Caki2 (cell line): ENCODE data around the gene AGPS. TPM values are rescaled to one million over a fixed set of nuclear protein-coding genes. Genes with fewer than 3 reads are reported as not detected.

Experiments
- DNase-seq: peaks from one replicate; pipeline ENCODE4 v3.0.0-alpha.2; 2015; ENCODE audit warnings: low read depth
- in situ Hi-C: cut with HindIII; loops from 2 replicates; pipeline ENCODE4 v1.10.0; 2016; ENCODE audit warnings: low sequenced_read_pairs, low pct_unique_long_range_greater_than_20kb, mixed read lengths
- total RNA-seq: library from RNA; depleted of rRNA; stranded (reverse); fragments of >200 nt; shearing (Covaris generic); gene quantifications from 2 replicates; pipeline ENCODE4 v1.2.3, GENCODE V29; 2014; ENCODE audit warnings: low replicate concordance

AGPS gene
- total RNA-seq, 1 experiment from 2014 or later, result 26.8 TPM

DNA sequence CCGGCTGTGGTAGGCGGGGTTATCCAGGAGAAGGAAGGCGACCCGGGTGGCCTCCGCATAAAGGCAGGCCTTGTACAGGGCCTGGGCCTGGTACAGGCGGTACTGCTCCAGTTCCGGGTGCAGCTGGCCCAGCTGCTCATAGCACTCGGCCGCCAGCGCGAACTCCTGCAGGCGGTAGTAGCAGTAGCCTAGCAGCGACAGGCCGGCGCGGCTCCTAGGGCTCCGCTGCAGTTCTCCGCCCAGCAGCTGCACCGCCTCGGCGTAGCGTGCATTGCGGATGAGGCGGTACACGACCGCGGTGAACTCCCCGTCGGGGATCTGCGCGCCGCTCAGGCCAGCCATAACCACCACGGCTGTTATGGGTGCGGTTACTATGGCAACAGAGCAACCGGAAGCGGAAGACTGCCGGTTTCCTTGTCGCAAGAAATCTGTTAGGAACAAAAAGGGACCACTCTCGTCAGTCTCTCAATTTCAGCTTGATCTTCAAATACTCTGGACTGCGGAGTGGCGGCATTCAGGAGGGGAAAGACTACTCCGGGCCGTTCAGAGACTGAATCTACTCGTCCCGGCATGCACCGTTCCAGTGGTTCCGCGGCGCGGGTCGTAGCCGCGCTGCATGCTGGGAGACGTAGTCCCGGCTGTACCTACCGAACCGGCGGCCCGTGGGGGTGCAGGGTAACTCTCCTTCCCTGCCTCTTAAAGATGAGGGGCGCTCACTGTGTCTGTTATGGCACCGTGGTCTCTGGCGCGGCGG lies 160.0 kb downstream of the AGPS start:
- in situ Hi-C loops, result no loop called here
- DNase-seq, result peak; percentile 93

DNA sequence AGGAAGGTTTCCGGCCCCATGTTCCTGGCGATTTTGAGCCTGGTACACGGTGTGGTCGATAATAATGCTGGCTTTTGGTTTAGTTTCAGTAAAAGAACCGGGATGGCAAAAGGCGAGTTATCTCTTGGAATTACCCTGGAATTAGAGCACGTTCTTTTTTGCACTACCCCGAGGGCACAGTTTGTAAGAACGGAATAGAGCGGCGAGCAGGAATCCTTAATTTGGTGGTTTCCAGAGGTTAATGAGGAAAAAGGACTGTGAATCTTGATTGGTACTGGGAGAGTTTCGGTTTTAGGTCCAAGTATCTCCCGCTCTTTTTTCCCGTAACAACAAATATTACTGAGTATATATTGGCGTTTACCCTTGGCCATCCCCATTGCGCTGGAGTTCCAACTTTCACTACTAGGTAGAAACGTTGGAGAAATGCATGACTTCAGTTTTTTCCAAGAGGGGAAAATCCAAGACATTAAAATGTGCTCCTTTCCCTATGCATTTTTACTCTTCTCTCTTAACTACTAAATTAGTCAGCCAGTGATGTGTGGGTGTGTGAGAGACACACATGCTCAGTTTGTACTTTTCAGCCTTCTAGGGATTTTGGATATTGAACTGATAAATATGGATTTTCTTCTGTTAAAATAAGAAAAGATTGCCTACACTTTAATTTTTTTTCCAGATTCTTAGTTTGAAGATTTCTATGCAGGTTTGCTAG lies 160.8 kb downstream of the AGPS start:
- DNase-seq, result no peak

DNA sequence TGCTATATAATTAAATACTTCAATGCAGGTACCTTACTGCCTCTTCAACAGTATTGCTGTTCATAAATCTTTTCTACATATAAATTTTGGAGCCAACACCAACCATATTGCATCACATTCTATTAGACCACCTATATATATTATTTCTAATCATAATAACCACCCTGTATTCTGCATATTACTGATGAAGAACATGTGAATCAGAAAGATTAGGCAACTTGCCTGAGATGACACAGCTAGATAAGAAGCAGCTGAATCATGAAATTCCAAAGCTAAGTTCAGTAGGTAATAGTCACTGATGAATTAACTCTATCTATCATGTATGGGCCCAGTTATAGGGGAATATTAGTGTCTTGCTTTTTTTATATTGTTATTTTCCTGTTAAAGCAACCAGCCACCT lies 161.8 kb downstream of the AGPS start:
- DNase-seq, result no peak
- in situ Hi-C loops, result no loop called here

More for the DNA sequence above, 160.8 kb downstream of the AGPS start:
- in situ Hi-C loops, result no loop called here

DNA sequence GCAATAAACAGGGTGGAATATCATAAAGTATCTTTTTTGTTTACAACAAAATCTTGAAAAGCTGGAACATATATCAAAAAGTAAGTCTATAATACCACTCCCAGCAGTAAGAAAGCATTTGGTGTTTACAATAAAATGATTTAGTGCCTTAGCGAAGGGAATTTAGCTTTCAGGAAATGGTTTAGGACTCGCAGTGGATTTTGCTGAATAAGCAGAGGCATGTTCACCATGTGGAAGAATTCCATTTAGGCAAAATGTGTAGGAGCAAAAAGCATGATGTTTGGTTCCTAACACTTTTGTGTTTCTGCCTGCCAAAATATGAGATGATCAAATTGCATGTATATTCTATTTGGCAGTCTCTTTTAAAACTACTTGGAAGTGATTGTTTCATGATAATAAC lies 163.6 kb downstream of the AGPS start:
- DNase-seq, result no peak
- in situ Hi-C loops, result no loop called here

DNA sequence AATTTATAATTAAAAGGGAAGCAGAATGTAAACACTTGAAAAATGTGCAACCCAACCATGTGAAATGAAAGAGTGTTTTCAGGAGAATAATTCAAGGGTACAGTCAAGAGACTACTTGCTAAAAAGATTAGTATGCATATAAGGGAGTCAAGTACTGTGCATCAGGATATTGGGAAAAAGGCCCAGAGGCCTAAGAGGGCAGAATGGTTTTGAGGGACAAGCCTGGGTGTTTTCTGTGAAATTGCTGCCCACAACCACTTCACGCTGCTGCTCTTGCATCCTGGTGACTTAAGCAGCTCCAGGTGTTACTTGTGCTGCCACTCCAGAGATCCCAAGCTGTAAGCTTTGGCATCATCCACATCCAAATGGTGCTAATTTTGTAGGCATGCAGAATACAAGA lies 165.2 kb downstream of the AGPS start:
- in situ Hi-C loops, result no loop called here
- no peak for DNase-seq

DNA sequence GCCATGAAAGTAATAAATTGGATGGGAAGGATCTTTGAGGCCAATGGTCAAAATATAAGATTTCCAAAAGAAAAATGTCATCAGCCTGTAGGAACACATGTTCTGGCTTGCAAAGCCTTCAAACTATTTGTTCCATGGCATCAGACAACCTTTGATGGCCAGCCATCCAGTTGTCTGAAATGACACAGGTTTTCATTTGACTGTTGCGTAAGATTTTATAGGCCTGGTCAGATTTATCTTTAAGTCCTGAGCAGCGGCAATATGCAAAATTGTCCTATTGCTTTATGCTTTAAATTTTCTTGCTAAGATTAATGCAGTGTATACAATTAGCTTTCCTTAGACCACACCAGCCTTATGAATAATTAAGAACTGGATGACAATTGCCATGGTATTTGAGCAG lies 167.1 kb downstream of the AGPS start:
- no peak for DNase-seq
- in situ Hi-C loops, result no loop called here

DNA sequence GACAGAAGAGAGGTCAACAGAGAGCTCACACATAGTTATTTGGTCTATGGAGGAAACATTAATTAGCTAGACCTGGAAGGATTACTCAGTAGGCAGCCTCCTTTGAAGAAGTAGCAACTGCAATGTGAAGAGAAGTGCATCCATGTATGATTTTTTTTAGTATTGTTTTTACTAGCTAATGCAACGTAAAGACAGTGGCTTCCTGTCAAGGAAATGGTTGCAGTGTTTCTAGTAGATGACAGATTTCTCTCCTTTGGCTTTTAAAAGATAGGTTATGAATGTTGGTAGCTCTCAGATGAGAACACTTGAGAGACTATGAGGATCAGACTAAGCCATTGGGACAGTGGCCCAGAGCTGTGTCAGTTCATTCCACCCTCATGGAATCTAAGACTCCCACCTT lies 175.8 kb downstream of the AGPS start:
- in situ Hi-C loops, result no loop called here
- DNase-seq, result no peak

DNA sequence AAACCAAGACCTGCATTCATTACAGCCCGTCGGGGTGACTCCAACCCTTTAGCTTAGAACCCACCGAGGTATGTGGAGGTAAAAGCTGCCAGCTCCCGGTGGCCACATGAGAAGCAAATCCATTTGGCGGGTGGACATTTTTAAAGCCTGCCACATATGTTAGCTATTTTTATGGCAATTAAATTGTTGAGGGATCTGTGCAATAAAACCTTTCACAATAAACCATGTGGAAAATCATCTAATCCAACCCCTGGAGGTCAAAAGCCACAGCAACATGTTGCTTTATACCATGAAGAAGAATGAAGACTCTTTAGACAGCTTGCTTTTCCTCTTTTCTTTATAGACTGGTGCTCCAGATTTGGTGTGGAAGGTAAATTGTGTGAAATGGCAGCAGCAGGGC lies 176.3 kb downstream of the AGPS start:
- no peak for DNase-seq
- in situ Hi-C loops, result no loop called here

DNA sequence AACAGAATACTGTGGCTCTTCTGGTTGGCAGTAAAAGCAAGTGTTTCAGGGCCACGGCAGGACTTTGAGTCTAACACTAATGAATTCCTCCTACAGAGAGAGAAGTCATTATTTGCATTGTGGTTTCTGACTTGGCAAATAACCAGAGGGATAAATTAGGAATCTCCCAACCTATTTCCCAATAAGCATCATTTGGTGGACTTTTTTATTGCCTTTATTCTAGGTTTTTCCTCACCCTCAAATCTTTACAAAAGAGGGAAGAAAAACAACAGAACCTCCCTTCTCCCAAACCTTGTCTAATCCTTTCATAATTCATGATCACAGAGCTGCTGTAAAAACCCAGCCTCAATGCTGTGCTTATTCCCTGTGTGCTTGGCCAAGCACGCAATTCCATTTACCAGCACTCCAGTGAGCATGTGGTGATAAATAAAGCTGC lies 179.7 kb downstream of the AGPS start:
- in situ Hi-C loops, result no loop called here
- DNase-seq, result peak; percentile 64

DNA sequence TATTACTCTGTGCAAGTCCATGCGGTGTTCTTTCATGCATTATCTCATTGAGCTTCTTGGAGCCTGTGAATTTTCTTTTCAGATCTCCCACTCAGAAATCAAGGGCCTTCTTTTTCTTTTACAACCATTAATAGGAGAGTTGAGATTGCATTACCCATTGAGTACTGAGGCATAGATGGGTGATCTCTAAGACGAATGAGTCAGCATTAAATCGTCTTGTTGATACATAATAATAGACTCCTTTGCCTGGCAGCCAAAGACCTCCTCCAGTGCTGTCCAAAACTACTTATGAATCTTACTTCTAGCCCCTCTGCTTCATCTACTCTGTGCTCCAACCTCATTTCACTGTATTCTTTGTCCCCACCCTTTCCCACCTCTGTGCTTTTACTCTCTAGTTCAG lies 180.5 kb downstream of the AGPS start:
- in situ Hi-C loops, result no loop called here

DNA sequence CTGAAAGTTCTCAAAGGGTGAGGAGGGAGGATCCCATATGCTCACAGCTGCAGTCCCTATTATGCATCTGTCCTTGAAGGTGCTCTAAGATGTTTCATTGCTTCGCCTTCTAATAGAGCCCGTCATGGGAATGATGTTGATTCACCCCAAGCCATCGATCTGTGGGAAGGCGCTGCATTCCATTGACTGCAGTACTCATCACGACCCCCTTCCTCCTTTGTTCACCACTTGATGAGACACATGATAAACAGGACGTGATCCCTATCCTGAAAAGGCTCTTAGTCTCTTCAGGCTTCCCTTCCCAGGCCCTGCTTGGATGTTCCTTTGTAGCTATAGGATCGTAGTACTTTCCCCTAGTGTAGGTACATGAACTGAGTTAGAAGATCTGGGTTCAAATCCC lies 181.8 kb downstream of the AGPS start:
- DNase-seq, result no peak
- in situ Hi-C loops, result no loop called here

More for the DNA sequence above, 180.5 kb downstream of the AGPS start:
- DNase-seq, result peak; percentile 50

DNA sequence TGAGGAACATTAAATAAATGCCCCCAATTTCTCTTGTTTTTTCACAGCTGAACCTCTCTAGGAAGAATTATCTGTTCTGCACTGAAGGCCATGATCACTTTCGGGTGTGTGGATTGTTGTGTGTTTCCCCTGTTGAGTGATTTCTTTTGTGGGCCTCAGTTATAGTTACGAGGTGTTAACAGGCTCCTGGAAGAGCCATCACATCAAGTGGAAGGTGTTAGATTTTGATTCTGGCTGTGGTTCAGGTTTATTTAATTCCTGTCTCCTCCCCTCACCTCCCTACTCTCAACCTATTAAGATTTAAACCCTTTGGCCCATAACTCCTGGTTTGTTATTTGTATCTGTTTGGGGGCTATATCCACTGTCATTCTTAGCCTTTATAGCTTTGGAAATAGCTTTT lies 182.8 kb downstream of the AGPS start:
- in situ Hi-C loops, result no loop called here
- DNase-seq, result no peak

DNA sequence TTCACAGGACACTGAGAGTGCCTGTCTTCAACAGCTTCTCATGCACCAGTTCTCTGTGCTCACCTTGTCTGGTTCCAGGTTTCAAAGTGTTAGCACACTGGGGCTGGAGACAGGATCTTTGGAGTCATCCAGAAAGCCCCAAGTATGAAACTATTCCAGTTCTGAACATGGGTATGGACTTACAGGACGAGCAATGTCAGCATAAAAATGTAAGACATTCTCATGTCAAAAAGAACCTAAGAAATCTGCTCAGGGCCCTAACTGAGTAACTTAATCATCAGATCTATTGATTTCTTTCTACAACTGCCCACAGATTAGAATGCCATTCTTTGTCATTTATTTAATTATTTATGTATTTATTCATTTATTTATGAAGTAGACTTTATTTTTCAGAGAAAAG lies 184.5 kb downstream of the AGPS start:
- no peak for DNase-seq
- in situ Hi-C loops, result no loop called here

DNA sequence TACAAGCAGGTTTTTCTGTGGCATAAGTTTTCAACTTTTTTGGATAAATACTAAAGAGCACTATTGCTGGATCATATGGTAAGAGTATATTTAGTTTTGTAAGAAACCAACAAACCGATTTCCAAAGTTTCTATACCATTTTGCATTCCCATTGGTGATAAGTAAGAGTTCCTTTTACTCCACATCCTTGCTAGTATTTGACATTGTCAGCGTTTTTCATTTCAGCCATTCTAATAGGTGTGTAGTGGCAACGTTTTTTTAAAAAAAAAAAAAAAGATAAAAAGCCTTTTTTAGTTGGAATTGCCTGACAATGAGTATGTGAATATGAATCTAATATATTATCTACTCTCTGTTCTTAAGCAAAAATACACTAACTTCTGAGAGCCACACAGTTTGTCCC lies 185.9 kb downstream of the AGPS start:
- in situ Hi-C loops, result no loop called here
- DNase-seq, result no peak

DNA sequence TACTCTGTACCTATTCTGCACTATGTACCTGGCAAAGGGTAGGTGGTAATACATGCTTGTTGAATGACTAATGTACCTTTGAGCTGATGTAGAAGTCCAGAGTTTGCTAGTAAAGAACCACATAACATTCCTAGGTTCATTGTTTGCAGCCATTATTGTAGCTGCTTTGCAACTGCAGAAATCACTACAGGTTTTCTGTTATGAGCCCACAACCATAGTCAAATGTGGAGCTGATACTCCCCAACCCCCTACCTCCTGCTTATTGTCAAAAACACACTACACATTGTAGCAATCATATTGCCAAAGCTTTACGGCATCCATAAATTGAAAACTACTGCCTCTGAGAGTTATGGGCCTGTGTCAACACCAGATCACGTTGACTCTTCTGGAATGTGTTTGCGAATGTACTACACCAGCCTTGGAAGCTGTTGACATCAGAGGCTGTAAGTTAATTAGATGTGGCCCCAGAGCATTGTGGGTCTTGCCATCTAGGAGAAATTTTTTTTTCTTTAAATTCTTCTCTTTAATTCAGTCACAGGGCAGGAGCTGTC lies 187.0 kb downstream of the AGPS start:
- no peak for DNase-seq
- in situ Hi-C loops, result no loop called here

DNA sequence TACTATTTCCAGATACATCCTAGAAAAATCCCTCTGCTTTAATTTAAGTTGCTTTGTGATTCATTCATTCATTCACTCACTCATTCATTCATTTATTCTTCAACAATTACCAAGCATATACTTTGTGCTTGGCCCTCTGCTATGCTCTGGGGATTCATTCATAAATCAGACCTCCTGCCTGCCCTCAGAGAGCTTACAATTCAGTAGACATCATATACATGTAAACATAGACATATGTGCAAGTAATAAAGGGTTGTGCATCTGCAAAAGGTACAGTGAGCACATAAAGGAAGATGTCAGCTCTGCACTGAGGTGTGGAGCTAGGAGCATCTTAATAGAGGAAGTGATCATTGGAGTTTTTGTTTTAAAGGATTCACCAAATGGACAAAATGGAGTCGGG lies 189.4 kb downstream of the AGPS start:
- DNase-seq, result no peak
- in situ Hi-C loops, result no loop called here

DNA sequence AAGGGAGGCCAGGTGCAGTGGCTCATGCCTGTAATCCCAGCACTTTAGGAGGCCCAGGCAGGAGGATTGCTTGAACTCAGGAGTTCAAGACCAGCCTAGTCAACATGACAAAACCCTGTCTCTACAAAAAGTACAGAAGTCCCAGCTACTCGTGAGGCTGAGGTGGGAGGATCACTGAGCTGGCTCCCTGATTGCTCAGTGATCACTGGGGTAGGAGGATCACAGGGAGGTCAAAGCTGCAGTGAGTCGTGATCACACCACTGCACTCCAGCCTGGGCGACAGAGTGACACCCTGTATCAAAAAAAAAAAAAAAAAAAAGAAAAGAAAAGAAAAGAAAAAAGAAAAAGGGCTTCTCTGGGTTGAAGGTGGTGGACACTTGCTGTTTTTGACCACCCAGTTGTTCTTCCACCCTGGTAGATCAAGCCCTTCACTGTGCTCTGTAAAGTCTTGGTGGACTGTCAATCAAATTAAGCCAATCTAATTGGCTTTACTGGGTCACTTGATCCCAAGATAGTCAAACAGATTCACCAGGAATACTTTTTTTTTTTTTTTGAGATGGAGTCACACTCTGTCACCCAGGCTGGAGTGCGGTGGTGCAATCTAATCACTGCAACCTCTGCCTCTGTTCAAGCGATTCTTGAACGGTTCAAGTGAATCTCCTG lies 191.6 kb downstream of the AGPS start:
- DNase-seq, result peak; percentile 32
- in situ Hi-C loops, result no loop called here

DNA sequence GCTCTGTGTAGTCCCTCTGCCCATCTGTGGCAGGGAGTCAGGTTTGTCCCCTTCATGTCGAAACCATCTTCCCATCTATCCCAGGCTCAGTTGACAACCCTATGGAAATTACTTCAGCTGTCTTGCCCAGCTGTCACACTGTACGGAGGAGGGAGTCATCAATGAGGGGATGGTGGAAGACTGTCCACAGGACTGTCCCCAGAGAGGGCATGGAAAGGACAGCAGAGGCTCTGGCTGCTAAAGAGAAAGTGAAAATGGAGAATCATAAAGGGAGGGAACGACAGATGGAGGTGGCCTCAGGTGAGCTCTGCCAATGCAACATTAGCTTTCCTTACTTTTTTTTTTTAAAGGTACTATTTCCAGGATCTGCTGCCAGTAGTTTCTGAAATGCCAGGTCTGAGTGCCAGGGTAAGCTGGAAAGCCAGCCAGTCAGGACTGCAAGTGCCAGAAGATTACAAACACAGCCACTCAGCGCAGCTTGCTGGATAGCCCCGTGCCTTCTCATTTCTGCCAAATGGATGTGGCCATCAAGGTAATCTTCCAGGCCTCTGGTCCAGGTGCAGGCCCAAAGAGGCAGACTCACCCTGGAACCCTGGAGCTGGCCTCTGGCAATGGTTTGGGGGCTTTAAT lies 192.8 kb downstream of the AGPS start:
- in situ Hi-C loops, result no loop called here
- DNase-seq, result no peak

DNA sequence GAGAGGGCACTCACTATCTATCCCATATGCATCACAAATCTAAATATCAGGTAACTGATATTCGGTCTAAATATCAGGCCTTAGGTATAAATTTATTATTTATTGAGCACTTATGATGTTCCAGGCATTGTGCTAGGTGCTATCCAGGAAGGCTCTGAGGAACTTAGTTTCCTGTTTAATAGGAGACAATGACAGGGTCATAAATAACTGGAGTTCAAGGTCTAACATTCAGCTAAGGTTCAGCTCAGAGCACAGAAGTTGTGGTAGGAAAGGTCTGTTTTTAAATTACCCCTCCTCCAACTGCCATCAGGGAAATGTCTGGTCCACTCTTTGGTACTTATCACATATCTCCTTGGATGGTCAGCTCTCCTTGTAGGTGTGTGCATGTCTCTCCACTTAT lies 193.6 kb downstream of the AGPS start:
- in situ Hi-C loops, result no loop called here
- no peak for DNase-seq
